Lung (tissue), 12 donors: Measurements from ENCODE around the gene GRIA1. TPM values are rescaled to one million over a fixed set of nuclear protein-coding genes. Genes with fewer than 3 reads are reported as not detected.

Experiments
- ATAC-seq: fragments of 200-7000 bp; cut with Tn5 transposase; one replicate; pipeline ENCODE4 v1.9.1; 2020; ENCODE audit warnings: moderate number of reproducible peaks; ENCODE audit not compliant: insufficient read depth, low FRiP score
- DNase-seq, 3 donors: peaks; one replicate each; pipeline ENCODE4 v3.0.0-alpha.2; 2013 to 2017
- H3K27ac ChIP-seq, 2 donors: one replicate each; pipeline ENCODE4 v1.5.1; 2013; ENCODE audit warnings: mild to moderate bottlenecking in 2 of 2, moderate library complexity in 2 of 2, control low read depth in 1 of 2, inconsistent platforms in 1 of 2, low read depth in 1 of 2, low read length in 1 of 2
- H3K27me3 ChIP-seq, 3 donors: one replicate each; pipeline ENCODE4 v1.5.1; 2013; ENCODE audit warnings: low read length in 2 of 3; ENCODE audit not compliant: control insufficient read depth in 3 of 3, insufficient read depth in 3 of 3
- H3K36me3 ChIP-seq, 4 donors: one replicate each; pipeline ENCODE4 v1.5.1; 2013; ENCODE audit warnings: low read length in 4 of 4, mild to moderate bottlenecking in 1 of 4, moderate library complexity in 1 of 4; ENCODE audit not compliant: control insufficient read depth in 4 of 4, insufficient read depth in 4 of 4
- H3K4me1 ChIP-seq, 5 donors: one replicate each; pipeline ENCODE4 v1.5.1; 2013; ENCODE audit warnings: low read length in 5 of 5, mild to moderate bottlenecking in 2 of 5, moderate library complexity in 1 of 5; ENCODE audit not compliant: control insufficient read depth in 5 of 5, insufficient read depth in 5 of 5
- H3K4me3 ChIP-seq: one replicate; pipeline ENCODE4 v1.5.1; 2013; ENCODE audit warnings: mild to moderate bottlenecking, control low read depth, moderate library complexity
- H3K9ac ChIP-seq, 2 donors: one replicate each; pipeline ENCODE4 v1.5.1; 2013; ENCODE audit warnings: low read length in 2 of 2, control low read depth in 1 of 2; ENCODE audit not compliant: insufficient read depth in 1 of 2
- H3K9me3 ChIP-seq, 4 donors: one replicate each; pipeline ENCODE4 v1.5.1; 2013; ENCODE audit warnings: low read length in 3 of 4, mild to moderate bottlenecking in 1 of 4, moderate library complexity in 1 of 4; ENCODE audit not compliant: control insufficient read depth in 4 of 4, insufficient read depth in 3 of 4
- WGBS, 2 donors: extraction: QIAGEN DNeasy Blood & Tissue Kit; methylation state at CpG; one replicate each; pipeline ENCODE4 v1.1.7; 2013; 5-methylcytosine and 5-hydroxymethylcytosine counted together
- polyA plus RNA-seq, 2 donors: library from polyadenylated mRNA; stranded (reverse); fragments of 200-250 nt; gene quantifications; one replicate each; pipeline ENCODE4 v1.2.1, GENCODE V29; 2013
- total RNA-seq, 2 donors: library from RNA; depleted of rRNA in 1 of 2; stranded (reverse); fragments of >200 nt in 1 of 2; gene quantifications; one replicate each; pipeline ENCODE4 v1.2.1, GENCODE V29; 2014 to 2021
- TF ChIP-seq, protein P1 (sequence below): IDR thresholded peaks from 2 replicates; pipeline ENCODE4 v1.5.1; 2012; ENCODE audit warnings: mild to moderate bottlenecking; ENCODE audit errors: control extremely low read depth, extremely low read depth
- donor health status: control.
- donor health status: control.
- donor health status: Bipolar disorder and iron deficiency.
- donor health status: healthy.
- donor health status: DM: yes; HTN: yes; CAD: no.

Gene GRIA1
- total and polyA plus RNA-seq, 4 donors, result 1.1 to 12.5 (median 2.0) TPM

DNA sequence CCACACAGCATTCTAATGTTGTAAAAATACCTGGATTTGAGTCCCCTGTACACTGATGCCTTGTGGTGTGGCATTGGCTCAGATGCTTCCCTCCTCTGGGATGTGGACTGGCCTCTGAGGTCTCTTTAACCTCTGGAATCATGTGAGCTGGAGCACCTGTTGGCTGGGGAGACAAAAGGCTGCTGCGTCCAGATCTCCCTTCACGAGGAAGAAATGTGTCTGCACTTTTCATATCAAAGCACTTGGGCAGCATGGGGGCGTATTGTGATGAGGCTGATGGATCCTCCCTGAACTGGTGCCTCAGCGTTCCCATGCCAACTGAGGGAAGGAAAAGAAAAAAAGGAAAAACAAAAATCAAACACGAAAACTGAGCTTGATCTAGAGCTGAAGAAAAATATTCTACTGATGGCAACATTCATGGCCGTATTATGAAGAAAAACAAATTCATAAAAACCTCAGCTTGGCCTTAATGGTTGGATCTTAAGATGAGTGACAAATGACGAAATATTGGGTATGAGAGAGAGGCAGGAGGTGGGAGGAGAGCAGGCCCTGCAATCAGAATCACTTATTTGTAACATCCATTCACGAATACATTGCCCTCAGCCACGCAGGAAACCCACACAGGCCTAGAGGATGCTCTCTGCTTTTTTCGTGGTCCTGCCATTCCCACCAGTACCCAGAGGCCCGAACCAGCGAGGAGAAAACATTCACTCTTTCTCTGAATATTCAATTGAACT lies 26.2 kb downstream of the GRIA1 start:
- DNase-seq, result no peak
- 61 to 67% methylated on average over 12 of the region's 12 CpGs for WGBS, 2 donors
- TF ChIP-seq, protein P1, sequence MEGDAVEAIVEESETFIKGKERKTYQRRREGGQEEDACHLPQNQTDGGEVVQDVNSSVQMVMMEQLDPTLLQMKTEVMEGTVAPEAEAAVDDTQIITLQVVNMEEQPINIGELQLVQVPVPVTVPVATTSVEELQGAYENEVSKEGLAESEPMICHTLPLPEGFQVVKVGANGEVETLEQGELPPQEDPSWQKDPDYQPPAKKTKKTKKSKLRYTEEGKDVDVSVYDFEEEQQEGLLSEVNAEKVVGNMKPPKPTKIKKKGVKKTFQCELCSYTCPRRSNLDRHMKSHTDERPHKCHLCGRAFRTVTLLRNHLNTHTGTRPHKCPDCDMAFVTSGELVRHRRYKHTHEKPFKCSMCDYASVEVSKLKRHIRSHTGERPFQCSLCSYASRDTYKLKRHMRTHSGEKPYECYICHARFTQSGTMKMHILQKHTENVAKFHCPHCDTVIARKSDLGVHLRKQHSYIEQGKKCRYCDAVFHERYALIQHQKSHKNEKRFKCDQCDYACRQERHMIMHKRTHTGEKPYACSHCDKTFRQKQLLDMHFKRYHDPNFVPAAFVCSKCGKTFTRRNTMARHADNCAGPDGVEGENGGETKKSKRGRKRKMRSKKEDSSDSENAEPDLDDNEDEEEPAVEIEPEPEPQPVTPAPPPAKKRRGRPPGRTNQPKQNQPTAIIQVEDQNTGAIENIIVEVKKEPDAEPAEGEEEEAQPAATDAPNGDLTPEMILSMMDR, result no peak

GRCh38 chr5:153517241-153517611 lies 26.8 kb downstream of the GRIA1 start:
- peaks cover 0 to 4% (median 0%) of the 10 kb centered on the region in 4 donors for H3K9me3 ChIP-seq
- no peak for DNase-seq
- H3K4me1 ChIP-seq, result peaks cover 0 to 1% (median 0%) of the 10 kb centered on the region in 5 donors
- H3K4me3 ChIP-seq, result no peak overlapping the region
- H3K27me3 ChIP-seq, result no peaks in the 10 kb centered on the region
- H3K36me3 ChIP-seq, result no peaks in the 10 kb centered on the region
- H3K27ac ChIP-seq, result no peak overlapping the region
- 49 to 74% methylated on average over 2 of the region's 2 CpGs for WGBS, 2 donors
- ATAC-seq, result no peak
- TF ChIP-seq, protein P1, result no peak
- H3K9ac ChIP-seq, result no peak overlapping the region

More for the DNA sequence above, 26.2 kb downstream of the GRIA1 start:
- Histone ChIP-seq H3K4me1 (peaks cover 0 to 1% (median 0%) of the 10 kb centered on the region in 5 donors), H3K9ac (no peak overlapping the region), H3K4me3 (no peak overlapping the region), H3K27me3 (no peaks in the 10 kb centered on the region), H3K9me3 (peaks cover 0 to 4% (median 0%) of the 10 kb centered on the region in 4 donors), H3K36me3 (no peaks in the 10 kb centered on the region), H3K27ac (peak overlapping the region in 1 of 2 donors; percentile 20)
- ATAC-seq, result no peak

DNA sequence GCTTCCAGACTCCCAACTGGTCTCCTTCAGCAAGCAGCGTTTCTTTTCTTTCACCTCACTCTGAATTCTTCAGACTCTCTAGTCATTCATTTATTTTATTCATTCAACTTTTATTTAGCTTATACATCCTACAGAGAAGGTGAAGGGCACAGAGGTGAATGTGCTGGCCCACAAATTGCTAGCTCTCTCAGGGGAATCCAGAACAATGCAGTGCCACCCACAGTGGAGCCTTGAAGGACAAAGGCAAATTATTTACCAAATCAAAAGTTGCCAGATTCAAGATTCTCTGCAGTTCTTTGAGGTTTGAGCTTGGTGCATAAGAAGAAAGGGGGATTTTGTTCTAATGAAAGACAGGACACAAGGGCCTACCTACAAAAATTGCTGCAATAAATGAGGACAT lies 29.7 kb downstream of the GRIA1 start:
- Histone ChIP-seq H3K27ac (no peak overlapping the region), H3K36me3 (no peaks in the 10 kb centered on the region), H3K4me3 (no peak overlapping the region), H3K4me1 (peaks cover 1 to 20% (median 7%) of the 10 kb centered on the region in 5 donors), H3K27me3 (no peaks in the 10 kb centered on the region), H3K9me3 (no peaks in the 10 kb centered on the region), H3K9ac (no peak overlapping the region)
- TF ChIP-seq, protein P1, result no peak
- DNase-seq (no peak), ATAC-seq (no peak)
- WGBS, 2 donors, result 73 to 85% methylated on average over 1 of the region's 1 CpG
